NB4 (cell line): ENCODE data around the gene RESP18.

ENCODE experiments used
- CTCF ChIP-seq: IDR thresholded peaks from one replicate; pipeline ENCODE4 v1.5.1; 2012; ENCODE audit warnings: low read depth, low read length
- MAX ChIP-seq: IDR thresholded peaks from 2 replicates; pipeline ENCODE4 v1.6.1; 2011; ENCODE audit warnings: low read depth, low read length

DNA sequence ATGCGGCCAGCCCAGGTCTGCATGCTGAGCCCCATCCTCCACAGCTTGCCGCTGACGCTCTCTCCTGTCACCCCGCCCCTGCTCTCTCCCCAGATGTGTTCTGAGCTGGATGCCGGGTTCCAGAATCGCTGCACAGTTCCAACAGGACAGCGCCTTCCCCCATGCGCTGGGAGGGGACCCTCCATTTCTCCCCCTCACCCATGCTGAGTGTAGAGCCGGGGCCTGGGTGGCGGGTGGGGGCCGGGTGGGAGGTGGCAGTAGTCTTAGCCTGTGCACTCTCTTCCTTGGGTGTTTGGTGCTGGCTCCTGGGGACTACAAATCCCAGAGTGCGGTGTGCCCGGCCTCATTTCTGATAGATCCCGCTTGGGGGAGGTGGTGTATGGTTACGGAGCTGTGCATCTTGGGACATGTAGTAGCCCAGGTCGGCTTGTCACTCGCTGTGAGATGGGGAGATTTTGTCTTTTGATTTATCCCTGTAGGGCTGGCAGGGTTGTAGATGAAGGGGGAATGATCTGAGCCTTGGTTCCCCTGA, 46.6 kb downstream of the RESP18 start:
- TF ChIP-seq CTCF, result no peak
- no peak for TF ChIP-seq MAX
